Measurements from ENCODE around the gene APOA5.

DNA sequence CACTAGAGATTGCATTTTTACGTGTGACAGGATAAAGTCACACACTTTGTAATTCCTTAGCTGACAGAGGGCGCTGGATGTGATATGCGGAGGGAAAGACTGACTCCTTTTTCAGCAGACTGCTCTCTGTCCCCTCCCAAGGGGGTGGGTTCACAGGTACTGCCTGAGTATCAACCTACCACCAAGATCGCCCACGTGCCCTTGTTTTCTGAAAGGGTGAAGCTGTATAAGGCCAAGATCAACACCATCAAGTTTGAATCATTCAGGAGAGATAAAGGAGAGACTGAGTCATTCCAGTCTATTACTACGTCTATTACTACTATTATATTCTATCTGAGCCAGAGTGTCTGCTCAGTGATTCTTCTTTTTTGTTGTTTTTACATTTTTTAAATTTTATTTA, 49.6 kb downstream of the APOA5 start:
- TF ChIP-seq, protein P1, sequence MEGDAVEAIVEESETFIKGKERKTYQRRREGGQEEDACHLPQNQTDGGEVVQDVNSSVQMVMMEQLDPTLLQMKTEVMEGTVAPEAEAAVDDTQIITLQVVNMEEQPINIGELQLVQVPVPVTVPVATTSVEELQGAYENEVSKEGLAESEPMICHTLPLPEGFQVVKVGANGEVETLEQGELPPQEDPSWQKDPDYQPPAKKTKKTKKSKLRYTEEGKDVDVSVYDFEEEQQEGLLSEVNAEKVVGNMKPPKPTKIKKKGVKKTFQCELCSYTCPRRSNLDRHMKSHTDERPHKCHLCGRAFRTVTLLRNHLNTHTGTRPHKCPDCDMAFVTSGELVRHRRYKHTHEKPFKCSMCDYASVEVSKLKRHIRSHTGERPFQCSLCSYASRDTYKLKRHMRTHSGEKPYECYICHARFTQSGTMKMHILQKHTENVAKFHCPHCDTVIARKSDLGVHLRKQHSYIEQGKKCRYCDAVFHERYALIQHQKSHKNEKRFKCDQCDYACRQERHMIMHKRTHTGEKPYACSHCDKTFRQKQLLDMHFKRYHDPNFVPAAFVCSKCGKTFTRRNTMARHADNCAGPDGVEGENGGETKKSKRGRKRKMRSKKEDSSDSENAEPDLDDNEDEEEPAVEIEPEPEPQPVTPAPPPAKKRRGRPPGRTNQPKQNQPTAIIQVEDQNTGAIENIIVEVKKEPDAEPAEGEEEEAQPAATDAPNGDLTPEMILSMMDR (conservative IDR thresholded peaks at IDR 0.05; ENCODE audit: low read depth, low read length) = no peak
- TF ChIP-seq EZH2 (IDR thresholded peaks at IDR 0.05; ENCODE audit: low read length, unreplicated experiment) = no peak
- TF ChIP-seq EZH2phosphoT487 (IDR thresholded peaks at IDR 0.05; ENCODE audit: borderline replicate concordance, low read length) = no peak

All from PC-3 (cell line).